Articular chondrocyte of knee joint (primary cell): Measurements from ENCODE around the gene P4HA3. TPM values are rescaled to one million over a fixed set of nuclear protein-coding genes. Genes with fewer than 3 reads are reported as not detected.

Experiments
- small RNA-seq: library from RNA; depleted of rRNA; stranded (forward); fragments of <200 nt; gene quantifications from one replicate; pipeline ENCODE3, GENCODE V24; 2012
- total RNA-seq: library from RNA; depleted of rRNA; stranded (reverse); fragments of >200 nt; gene quantifications from 2 replicates; pipeline ENCODE4 v1.2.3, GENCODE V29; 2012

P4HA3 gene
- 5.6 and 6.2 TPM in 2 replicates for total RNA-seq

GRCh38 chr11:74311352-74311926 lies at the start of gene P4HA3:
P4HA3 (minus strand) TSS chr11:74311640; CDS start chr11:74311611, 29 bp downstream.

Small RNA genes within 50 kb of the gene (small RNA-seq; reads per million reads assigned to genes)
- gene RF00409, result not detected

Other genes starting within 250 kb of the P4HA3 start
- 12.3 and 14.8 TPM in 2 replicates for gene C2CD3, start 140.6 kb downstream of the P4HA3 start, total RNA-seq
- 20.5 and 27.1 TPM in 2 replicates for gene PPME1, start 140.4 kb downstream of the P4HA3 start, total RNA-seq
- gene PGM2L1, start 86.8 kb upstream of the P4HA3 start, total RNA-seq, result 8.4 and 10.3 TPM in 2 replicates
- 1.2 and 1.7 TPM in 2 replicates for gene KCNE3, start 155.9 kb upstream of the P4HA3 start, total RNA-seq
- gene LIPT2, start 182.1 kb upstream of the P4HA3 start, total RNA-seq, result 2.2 and 2.5 TPM in 2 replicates